Bronchial epithelial cell (primary cell): ENCODE data around the gene C5orf58. TPM values are rescaled to one million over a fixed set of nuclear protein-coding genes. Genes with fewer than 3 reads are reported as not detected.

Source experiments
- DNase-seq: peaks from one replicate; pipeline ENCODE4 v3.0.0-alpha.2; 2010; ENCODE audit warnings: low read depth
- FAIRE-seq: peaks from 2 replicates; lab custom pipeline; 2011; peaks lifted over from hg19 to GRCh38; lab: Jason Lieb, UNC
- H3K27me3 ChIP-seq: 2 replicates; pipeline ENCODE4 v1.5.1; 2011; ENCODE audit warnings: low read length; ENCODE audit not compliant: control insufficient read depth, insufficient read depth
- H3K36me3 ChIP-seq: 2 replicates; pipeline ENCODE4 v1.5.1; 2011; ENCODE audit warnings: low read length; ENCODE audit not compliant: control insufficient read depth, insufficient read depth
- H3K4me3 ChIP-seq: 2 replicates; pipeline ENCODE4 v1.5.1; 2011; ENCODE audit warnings: mild to moderate bottlenecking, low read depth, low read length, control low read depth
- CTCF ChIP-seq: IDR thresholded peaks from 2 replicates; pipeline ENCODE4 v1.5.1; 2011; ENCODE audit warnings: mild to moderate bottlenecking, moderate library complexity, low read length, control low read depth, inconsistent platforms; ENCODE audit not compliant: insufficient read depth, severe bottlenecking
- total RNA-seq: library from RNA; depleted of rRNA; stranded (reverse); fragments of >200 nt; gene quantifications from 2 replicates; pipeline ENCODE4 v1.2.1, GENCODE V29; 2014

The C5orf58 gene
- total RNA-seq, 1 donor from 2014 or later = not detected

DNA sequence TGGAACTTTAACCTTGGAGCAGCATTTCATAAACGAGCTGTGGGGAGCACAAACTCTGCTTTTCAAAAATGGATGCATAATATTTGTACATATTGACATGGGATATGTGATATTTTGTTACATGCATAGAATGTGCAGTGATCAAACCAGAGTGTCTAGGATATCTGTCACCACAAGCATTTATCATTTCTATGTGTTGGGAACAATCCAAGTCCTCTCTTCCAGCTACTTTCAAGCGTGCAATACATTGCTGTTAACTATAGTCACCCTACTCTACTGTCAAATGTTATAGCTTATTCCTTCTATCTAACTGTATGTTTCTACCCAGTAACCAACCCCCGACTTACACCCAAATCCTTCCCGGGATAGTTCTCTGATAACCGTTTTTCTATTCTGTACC is 15.0 kb upstream of the C5orf58 start:
- FAIRE-seq (no peak), DNase-seq (no peak)
- Histone ChIP-seq H3K4me3 (no peak overlapping the region), H3K27me3 (no peaks in the 10 kb centered on the region), H3K36me3 (no peaks in the 10 kb centered on the region)
- TF ChIP-seq CTCF = no peak

GRCh38 chr5:170218726-170219125 is 14.1 kb upstream of the C5orf58 start:
- FAIRE-seq (no peak), DNase-seq (no peak)
- Histone ChIP-seq H3K36me3 (no peaks in the 10 kb centered on the region), H3K27me3 (no peaks in the 10 kb centered on the region), H3K4me3 (no peak overlapping the region)
- no peak for TF ChIP-seq CTCF

DNA sequence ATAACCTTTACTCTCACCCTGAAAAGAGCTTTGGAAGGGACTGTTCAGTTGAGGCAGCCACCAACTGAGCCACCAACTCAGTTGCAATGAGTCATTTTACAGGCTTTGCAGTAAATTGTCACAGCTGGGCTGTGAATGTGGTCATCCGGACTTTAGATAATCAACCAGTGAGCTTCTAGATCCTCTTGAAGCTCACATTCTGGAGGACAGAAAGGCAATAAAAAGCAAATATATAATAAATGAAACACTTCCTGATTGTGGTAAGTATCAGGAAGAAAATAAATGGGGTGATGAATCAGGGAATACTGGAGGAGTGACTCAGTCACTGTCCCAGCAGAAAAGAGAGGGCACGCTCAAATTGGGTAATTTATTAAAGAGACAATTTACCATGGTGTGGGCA is 13.2 kb upstream of the C5orf58 start:
- no peak for TF ChIP-seq CTCF
- DNase-seq (peak; percentile 86), FAIRE-seq (no peak)
- H3K4me3 ChIP-seq = no peak overlapping the region
- no peaks in the 10 kb centered on the region for H3K36me3 ChIP-seq
- no peaks in the 10 kb centered on the region for H3K27me3 ChIP-seq

GRCh38 chr5:170220191-170220590 is 12.6 kb upstream of the C5orf58 start:
- H3K36me3 ChIP-seq = no peaks in the 10 kb centered on the region

GRCh38 chr5:170221327-170221741 is 11.5 kb upstream of the C5orf58 start:
- Histone ChIP-seq H3K27me3 (no peaks in the 10 kb centered on the region), H3K36me3 (no peaks in the 10 kb centered on the region), H3K4me3 (no peak overlapping the region)
- no peak for DNase-seq
- FAIRE-seq = no peak
- no peak for TF ChIP-seq CTCF

More at GRCh38 chr5:170220191-170220590, 12.6 kb upstream of the C5orf58 start:
- Histone ChIP-seq H3K27me3 (no peaks in the 10 kb centered on the region), H3K4me3 (no peak overlapping the region)
- no peak for TF ChIP-seq CTCF
- DNase-seq (no peak), FAIRE-seq (no peak)

- H3K36me3 ChIP-seq = no peaks in the 10 kb centered on the region
- no peaks in the 10 kb centered on the region for H3K27me3 ChIP-seq
- TF ChIP-seq CTCF = no peak
- H3K4me3 ChIP-seq = no peak overlapping the region
- FAIRE-seq = no peak
- no peak for DNase-seq
These were observed 9.4 kb upstream of the C5orf58 start for GRCh38 chr5:170223360-170223759.
